Activated CD8-positive, alpha-beta memory T cell treated with anti-CD3 and anti-CD28 coated beads for 36 hours (primary cell): ENCODE data around the gene TTC33. TPM values are rescaled to one million over a fixed set of nuclear protein-coding genes. Genes with fewer than 3 reads are reported as not detected.
"Not testable (repeated sequence)": the region's sequence is repeated elsewhere in the genome, so short reads cannot be mapped to it uniquely, and the experiment has no call there.

Experiments
- CTCF ChIA-PET: fragments of 350-600 bp; sonication (Branson Sonifier 250); formaldehyde crosslinking; loops from one replicate; lab custom pipeline; 2021; ENCODE audit warnings: antibody characterized with exemption; lab: Charles Lee
- POLR2A ChIA-PET: fragments of 350-600 bp; sonication (Branson Sonifier 250); formaldehyde crosslinking; loops from one replicate; lab custom pipeline; 2021; ENCODE audit warnings: antibody characterized with exemption; lab: Charles Lee
- total RNA-seq, 2 experiments: library from RNA; stranded (reverse); gene quantifications; one replicate each; pipeline ENCODE4 v1.2.3, GENCODE V29; 2021

TTC33 gene
- total RNA-seq, 2 experiments from 2014 or later, result 22.2 to 23.9 TPM

- CTCF ChIA-PET, result no interaction called here
- POLR2A ChIA-PET, result no interaction called here
Observed at GRCh38 chr5:40571729-40572128, 184.0 kb downstream of the TTC33 start.

GRCh38 chr5:40570408-40571129, 185.2 kb downstream of the TTC33 start:
- POLR2A ChIA-PET, result no interaction called here
- CTCF ChIA-PET, result no interaction called here

- ChIA-PET CTCF (interaction anchor here (0.7 kb wide), 1 partner anchor 185 kb away, joined by 3 read pairs; no protein-coding TSS in a partner anchor), POLR2A (no interaction called here)
Observed at GRCh38 chr5:40569546-40570270, 186.1 kb downstream of the TTC33 start.

- ChIA-PET POLR2A (no interaction called here), CTCF (interaction anchor here (0.8 kb wide), 1 partner anchor 39 kb away, joined by 4 read pairs; no protein-coding TSS in a partner anchor)
Observed at GRCh38 chr5:40568548-40568947, 187.2 kb downstream of the TTC33 start.

- POLR2A ChIA-PET, CTCF ChIA-PET: not testable (repeated sequence)
Observed at GRCh38 chr5:40563173-40563572, 192.6 kb downstream of the TTC33 start.

- CTCF ChIA-PET, result no interaction called here
- POLR2A ChIA-PET, result no interaction called here
Observed at GRCh38 chr5:40560474-40561110, 195.2 kb downstream of the TTC33 start.

GRCh38 chr5:40559306-40559705, 196.5 kb downstream of the TTC33 start:
- CTCF ChIA-PET, result interaction anchor here (1.1 kb wide), 1 partner anchor 19 kb away, joined by 3 read pairs; no protein-coding TSS in a partner anchor
- POLR2A ChIA-PET, result no interaction called here

GRCh38 chr5:40557501-40557900, 198.3 kb downstream of the TTC33 start:
- POLR2A ChIA-PET, result no interaction called here
- CTCF ChIA-PET, result no interaction called here

- ChIA-PET POLR2A (no interaction called here), CTCF (no interaction called here)
Observed at GRCh38 chr5:40556811-40557210, 198.9 kb downstream of the TTC33 start.

GRCh38 chr5:40555886-40556285, 199.9 kb downstream of the TTC33 start:
- POLR2A ChIA-PET, result no interaction called here
- CTCF ChIA-PET, result interaction anchor here (0.6 kb wide), 1 partner anchor 58 kb away, joined by 3 read pairs; no protein-coding TSS in a partner anchor

- ChIA-PET CTCF (interaction anchor here (1.2 kb wide), 1 partner anchor 10 kb away, joined by 4 read pairs; no protein-coding TSS in a partner anchor), POLR2A (no interaction called here)
Observed at GRCh38 chr5:40554813-40555212, 200.9 kb downstream of the TTC33 start.

- ChIA-PET POLR2A (no interaction called here), CTCF (interaction anchor here (1.2 kb wide), 1 partner anchor 11 kb away, joined by 4 read pairs; no protein-coding TSS in a partner anchor)
Observed at GRCh38 chr5:40554054-40554453, 201.7 kb downstream of the TTC33 start.

- POLR2A ChIA-PET, result no interaction called here
- CTCF ChIA-PET, result no interaction called here
Observed at GRCh38 chr5:40552981-40553380, 202.8 kb downstream of the TTC33 start.

- CTCF ChIA-PET, result no interaction called here
- POLR2A ChIA-PET, result no interaction called here
Observed at GRCh38 chr5:40551496-40552491, 204.0 kb downstream of the TTC33 start.

GRCh38 chr5:40550481-40550880, 205.3 kb downstream of the TTC33 start:
- POLR2A ChIA-PET, result no interaction called here
- CTCF ChIA-PET, result no interaction called here

GRCh38 chr5:40549616-40550015, 206.1 kb downstream of the TTC33 start:
- ChIA-PET CTCF (no interaction called here), POLR2A (no interaction called here)

GRCh38 chr5:40547994-40548575, 207.7 kb downstream of the TTC33 start:
- POLR2A ChIA-PET, result no interaction called here
- CTCF ChIA-PET, result no interaction called here

GRCh38 chr5:40547557-40547956, 208.2 kb downstream of the TTC33 start:
- POLR2A ChIA-PET, result no interaction called here

More at GRCh38 chr5:40547557-40547956, 208.2 kb downstream of the TTC33 start:
- CTCF ChIA-PET, result no interaction called here
